ENCODE data around the gene FRMD1. TPM values are rescaled to one million over a fixed set of nuclear protein-coding genes. Genes with fewer than 3 reads are reported as not detected.
"Not testable (repeated sequence)": the region's sequence is repeated elsewhere in the genome, so short reads cannot be mapped to it uniquely, and the experiment has no call there.

The FRMD1 gene
- total RNA-seq, 1 donor from 2014 or later: 7.6 TPM

DNA sequence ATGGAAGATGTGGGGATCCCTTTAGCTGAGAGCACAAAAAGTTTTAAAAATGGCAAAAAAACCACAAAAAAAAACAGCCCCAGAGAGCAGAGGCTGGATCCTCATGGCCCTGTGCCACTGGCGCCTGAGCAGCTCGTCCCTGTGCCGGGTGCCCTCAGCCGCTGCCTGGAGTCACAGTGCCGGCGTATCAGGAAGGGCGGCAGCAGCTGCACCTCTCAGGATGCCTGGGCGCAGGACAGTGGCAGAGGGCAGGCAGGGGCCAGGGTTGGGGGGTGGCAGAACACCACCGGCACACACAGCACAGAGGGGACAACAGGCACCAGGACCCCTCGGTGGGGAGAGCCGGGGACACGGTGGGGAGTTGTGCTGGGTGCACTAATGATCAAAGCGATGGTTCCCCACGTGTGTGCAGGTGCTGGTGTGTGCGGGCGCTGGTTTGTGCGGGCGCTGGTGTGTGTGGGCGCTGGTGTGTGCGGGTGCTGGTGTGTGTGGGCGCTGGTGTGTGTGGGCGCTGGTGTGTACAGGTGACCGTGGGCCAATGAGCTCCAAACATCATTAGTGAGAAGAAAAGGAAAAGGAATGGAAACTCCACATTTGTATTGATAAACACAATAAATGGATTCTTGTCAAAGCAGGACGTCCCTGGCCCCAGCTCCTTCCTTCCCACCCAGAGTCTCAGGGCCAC, 1.5 kb upstream of the FRMD1 start:
- no peak for DNase-seq (ENCODE audit: low spot score)

DNA sequence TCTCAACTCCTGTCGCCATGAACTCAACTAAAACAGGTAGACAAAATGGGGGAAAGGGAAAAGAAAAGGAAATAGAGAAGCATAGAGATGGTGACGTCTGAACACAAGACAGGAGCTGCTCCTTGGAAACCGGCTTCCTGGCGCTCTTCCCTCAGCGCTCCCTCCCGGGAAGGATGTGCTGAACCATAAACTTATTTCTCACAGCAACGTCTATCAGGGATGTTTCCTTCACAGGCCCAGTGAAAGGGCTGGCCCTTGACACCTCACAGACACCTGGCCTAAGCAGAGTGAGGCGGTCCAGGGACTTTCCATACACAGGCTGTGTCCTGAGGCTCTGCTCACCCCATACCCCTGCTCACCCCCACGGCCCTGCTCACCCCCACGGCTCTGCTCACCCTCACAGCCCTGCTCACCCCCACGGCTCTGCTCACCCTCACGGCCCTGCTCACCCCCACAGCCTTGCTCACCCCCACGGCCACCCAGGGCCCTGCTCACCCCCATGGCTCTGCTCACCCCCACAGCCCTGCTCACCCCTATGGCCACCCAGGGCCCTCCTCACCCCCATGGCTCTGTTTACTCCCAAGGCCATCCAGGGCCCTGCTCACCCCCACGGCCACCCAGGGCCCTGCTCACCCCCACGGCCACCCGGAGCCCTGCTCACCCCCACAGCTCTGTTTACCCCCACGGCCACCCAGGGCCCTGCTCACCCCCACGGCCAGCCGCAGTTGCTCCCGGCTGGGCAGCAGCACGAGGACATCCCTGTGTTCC, 653 bp downstream of the FRMD1 start:
- DNase-seq (ENCODE audit: low spot score): no peak

DNA sequence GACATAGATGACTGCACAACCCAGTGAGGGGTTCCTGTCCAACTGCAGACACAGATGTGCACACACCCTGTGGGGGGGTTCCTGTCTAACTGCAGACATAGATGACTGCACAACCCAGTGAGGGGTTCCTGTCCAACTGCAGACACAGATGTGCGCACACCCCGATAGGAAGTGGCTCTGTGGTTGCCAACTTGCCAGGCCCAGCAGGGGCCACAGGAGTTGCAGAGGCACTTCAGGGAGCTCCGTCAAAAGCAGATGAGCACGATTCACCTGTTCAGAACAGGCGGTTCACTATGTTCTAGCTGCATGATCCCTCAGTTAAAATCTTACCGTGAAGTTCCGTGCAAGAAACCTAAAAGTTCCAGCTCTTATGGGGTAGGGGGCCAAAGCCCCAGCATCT, 1.6 kb downstream of the FRMD1 start:
- DNase-seq (ENCODE audit: low spot score): not testable (repeated sequence)

DNA sequence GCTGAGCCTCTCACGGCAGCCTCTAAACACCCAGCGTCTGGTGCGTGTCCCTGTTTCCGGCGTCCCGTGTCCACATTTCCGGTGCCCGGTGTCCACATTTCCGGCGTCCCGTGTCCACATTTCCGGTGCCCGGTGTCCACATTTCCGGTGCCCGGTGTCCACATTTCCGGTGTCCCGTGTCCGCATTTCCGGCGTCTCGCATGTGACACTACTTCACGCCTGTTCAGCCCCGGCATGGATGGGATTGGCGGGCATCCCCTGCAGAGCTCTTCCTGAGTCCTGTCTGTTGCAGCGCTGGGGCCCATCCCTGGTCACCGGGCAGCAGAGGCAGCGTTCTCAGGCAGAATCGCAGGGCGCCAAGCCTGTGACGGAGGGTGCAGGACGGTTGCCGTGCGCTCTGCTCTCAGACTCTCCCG, 3.2 kb downstream of the FRMD1 start:
- DNase-seq (ENCODE audit: low spot score): no peak

DNA sequence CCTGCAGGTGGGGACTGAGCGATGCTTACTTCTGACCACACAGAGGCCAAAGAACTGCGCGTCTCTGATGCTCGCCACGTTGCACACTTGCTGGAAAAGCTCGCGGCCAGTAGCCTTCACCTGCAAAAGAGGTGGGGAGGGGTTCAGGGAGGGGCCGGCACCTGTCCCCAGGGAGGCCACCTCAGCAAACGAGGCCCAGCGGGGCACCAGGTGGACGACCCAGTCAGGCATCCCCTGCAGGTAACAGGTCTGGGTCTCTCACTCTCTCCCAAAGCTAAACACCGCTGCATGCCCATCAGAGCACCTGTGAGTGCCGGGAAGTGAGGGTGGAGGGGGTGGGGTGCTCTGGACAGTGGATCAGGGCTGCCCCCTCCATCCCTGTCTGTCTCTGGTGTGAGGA, 3.8 kb downstream of the FRMD1 start:
- no peak for DNase-seq (ENCODE audit: low spot score)

DNA sequence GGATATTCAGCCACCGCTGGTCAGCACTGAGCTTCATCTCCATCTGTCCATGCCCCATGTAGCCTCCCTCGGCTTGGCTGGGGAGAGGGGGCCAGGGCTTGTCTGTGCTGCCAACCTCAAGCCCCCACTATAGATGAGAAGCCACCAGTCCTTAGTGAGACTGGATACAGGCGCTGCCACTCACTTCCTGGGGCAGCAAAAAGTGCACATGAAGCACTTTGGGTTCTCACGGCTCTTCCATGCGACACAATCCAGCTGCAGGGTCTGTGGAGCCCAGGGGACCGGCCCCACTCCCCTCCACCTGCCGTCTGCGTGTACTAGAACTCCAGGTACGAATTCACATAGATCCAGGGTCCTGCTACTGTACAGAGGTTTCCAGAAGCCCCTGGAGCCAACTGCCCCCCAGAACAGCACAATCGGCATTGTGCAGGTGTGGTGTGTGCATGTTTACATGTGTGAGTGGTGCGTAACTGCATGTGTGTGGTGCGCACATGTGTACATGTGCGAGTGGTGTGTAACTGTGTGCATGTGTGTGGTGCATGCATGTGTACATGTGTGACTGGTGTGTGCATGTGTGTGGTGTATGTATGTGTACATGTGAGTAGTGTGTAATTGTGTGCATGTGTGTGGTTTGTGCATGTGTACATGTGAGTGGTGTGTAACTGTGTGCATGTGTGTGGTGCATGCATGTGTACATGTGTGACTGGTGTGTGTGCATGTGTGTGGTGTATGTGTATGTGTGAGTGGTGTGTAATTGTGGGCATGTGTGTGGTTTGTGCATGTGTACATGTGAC, 4.9 kb downstream of the FRMD1 start:
- DNase-seq (ENCODE audit: low spot score): no peak

DNA sequence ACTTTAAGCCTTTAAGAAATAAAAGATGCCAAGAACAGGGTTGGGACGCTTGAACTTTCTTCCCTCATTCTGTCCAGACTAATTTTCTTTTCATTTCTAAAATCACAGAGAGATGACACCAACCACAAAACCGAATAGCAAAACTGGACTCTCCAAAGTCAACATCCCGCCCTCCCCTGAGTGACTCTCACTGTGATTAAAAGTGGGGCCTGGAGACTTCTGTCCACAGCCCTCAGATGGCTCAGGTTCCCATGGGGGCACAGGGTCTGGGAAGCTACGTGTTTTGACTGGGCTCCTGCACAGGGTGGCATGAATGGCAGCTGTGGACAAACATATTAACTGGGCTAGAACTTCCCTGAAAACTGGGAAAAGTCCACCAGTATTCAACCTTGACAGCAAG, 6.3 kb downstream of the FRMD1 start:
- no peak for DNase-seq (ENCODE audit: low spot score)

DNA sequence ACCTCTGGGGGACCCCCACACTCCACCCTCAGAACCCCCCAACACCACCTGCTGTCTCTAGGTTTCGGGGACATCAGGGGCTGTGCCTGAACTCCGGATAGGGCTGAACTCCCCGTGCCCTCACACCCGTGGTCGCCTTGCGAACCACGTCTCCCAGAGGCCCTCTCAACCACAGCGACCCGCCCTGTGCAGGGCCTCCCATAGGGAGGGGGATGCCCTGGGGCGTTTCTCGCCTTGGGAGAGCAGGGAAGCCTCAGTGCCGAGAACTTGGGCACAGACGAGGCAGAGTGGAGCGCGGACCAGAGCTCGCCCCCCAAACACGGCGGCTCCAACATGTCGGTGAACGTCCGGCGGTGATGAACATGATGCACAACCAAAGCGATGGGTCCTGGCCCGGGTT, 6.8 kb downstream of the FRMD1 start:
- DNase-seq (ENCODE audit: low spot score): no peak

DNA sequence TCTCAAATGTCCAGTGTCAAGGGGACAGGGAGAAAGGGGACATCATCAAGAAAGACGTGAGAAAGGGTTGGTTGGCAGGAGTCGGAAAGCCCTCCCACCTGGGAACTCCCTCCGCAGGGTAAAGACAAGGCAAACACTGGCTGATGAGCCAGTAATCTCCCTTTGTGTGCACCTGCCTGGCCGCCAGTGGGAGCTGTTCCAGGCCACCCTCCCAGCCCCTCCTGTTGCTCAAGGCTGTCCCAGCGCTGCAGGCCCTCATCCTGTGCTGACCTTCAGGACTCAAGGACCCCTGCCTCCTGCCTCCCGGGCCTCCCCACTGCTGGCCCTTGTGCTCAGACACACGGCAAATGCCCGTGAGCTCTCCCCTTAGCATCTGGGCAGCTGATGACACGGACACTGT, 7.4 kb downstream of the FRMD1 start:
- no peak for DNase-seq (ENCODE audit: low spot score)

DNA sequence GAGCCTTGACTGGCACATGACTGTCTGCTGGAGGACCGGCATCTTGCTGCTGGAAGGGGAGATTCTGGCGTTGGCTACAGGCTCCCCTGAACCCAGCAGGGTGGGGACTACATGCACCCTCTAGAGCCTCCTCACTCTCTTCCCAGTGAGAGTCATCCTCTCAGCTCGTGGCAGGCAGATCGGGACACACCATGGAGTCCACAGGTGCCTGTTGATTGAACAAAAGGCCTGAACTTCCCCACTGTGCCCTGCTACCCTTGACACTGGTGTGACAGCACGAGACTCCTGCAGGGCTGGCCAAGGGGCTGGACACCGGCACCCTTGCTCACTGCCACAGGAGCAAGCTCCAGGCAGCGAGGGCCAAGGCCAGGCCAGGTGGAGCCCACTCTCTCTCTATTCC, 8.2 kb downstream of the FRMD1 start:
- DNase-seq (ENCODE audit: low spot score): no peak

DNA sequence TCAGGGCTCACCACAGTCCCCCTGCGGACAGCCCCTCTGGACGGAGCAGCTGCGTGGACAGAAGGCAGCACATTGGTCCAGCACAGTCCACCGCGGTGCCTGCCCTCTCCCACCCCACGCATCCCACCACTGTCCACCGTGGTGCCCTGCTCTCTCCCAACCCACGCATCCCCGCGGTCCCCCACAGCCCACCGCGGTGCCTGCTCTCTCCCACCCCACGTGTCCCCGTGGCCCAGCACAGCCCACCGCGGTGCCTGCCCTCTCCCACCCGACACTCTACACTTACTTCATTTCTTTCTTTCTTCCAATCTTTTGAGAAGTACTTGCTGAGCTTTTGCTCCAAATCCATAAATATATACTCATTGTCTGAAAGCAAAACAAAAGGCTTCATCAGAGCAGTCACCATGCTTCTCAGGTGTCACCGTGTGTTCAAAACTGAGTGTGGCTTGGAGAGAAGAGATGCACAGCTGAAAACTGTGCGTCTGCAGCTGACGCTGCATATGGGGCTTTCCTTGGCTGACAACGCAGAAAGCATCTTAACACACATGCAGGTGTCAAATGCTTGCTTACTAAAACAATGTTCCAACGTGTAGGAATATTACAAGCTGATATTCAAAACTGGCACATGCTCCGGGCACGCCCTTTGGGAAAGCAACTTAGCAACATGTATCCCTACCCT, 11.8 kb downstream of the FRMD1 start:
- DNase-seq (ENCODE audit: low spot score): no peak

DNA sequence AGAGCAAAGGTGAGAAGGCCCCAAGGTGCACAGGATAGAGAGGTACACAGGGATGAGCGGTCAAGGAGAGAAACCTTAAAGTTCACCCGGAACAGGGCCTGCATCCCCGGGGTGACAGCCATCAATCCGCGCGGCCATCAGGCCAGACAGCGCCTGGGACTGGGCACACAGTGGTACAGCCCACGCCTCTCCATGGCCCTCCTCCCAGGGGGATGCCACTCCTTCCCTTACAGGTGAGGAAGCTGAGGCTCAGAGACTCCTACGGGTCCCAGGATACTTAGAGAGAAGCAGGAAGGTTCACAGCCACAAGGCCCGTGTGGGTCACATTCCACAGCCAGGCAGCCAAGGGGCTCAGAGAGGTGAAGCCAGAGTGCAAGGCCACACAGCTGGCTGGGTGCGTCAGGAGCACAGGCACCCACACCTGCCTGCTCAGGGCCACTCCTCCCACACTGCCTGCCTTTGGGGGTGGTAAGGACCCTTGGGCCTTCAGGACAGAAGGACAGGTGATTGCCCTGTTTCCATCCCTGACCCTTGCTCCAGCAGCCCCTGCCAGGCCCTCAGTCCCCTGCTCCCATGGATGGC, 14.7 kb downstream of the FRMD1 start:
- DNase-seq (ENCODE audit: low spot score): no peak

DNA sequence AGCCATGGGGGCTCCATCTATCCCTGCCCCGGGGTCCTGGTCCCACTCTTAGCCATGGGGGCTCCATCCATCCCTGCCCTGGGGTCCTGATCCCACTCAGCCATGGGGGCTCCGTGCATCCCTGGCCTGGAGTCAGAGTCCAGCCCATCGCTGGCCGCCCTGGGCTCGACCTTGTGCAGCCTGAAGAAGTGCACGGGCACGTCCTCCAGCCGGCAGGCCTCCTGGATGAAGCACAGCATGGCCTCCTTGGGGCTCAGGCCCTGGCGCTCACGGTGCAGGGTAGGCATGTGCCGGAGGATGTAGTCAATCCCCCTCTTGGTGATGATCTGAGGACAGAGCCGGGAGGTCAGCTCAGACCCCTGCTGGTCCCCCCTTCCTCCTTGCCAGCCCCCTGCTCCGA, 15.6 kb downstream of the FRMD1 start:
- no peak for DNase-seq (ENCODE audit: low spot score)

DNA sequence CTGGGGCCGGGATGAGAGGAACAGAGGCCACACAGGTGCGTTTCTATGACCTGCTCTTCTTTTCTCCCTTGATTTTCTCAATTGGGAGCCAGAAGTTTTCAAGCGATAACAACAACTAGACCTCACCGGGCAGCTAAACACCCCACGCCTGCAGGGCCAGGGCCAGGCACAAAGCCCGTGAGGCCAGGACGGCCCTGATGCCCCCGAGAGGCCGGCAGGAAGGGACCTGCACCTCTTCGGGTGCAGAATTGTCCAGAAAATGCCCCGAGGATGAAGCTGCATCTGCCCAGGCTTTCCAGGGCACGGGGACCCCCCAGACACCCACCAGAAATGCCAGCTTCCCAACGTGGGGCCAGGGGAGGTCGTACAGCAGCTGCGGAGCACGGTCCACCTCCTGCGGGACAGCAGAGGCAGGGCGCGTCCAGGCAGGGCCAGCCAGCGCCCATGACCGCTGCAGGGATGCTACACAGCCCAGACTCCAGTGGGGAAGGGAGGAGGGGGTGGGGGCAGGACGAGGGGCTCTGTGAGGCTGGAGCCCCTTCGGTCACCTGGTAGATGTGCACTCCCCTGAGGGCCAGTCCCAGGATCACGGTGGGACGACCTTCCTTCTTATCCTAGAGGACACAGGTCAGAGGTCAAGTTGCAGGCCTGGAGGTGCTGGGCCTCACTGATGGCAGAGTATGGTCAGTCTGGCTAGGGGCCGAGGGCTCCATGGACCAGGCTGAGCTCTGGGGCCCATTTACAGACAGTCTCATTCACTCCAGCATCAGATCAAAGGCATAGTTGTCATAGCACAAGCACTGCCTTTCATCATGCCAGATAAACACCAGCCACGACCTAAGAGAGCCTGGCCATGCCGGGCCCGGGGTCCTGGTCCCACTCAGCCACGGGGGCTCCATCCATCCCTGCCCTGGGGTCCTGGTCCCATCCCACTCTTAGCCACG, 16.4 kb downstream of the FRMD1 start:
- no peak for DNase-seq (ENCODE audit: low spot score)

DNA sequence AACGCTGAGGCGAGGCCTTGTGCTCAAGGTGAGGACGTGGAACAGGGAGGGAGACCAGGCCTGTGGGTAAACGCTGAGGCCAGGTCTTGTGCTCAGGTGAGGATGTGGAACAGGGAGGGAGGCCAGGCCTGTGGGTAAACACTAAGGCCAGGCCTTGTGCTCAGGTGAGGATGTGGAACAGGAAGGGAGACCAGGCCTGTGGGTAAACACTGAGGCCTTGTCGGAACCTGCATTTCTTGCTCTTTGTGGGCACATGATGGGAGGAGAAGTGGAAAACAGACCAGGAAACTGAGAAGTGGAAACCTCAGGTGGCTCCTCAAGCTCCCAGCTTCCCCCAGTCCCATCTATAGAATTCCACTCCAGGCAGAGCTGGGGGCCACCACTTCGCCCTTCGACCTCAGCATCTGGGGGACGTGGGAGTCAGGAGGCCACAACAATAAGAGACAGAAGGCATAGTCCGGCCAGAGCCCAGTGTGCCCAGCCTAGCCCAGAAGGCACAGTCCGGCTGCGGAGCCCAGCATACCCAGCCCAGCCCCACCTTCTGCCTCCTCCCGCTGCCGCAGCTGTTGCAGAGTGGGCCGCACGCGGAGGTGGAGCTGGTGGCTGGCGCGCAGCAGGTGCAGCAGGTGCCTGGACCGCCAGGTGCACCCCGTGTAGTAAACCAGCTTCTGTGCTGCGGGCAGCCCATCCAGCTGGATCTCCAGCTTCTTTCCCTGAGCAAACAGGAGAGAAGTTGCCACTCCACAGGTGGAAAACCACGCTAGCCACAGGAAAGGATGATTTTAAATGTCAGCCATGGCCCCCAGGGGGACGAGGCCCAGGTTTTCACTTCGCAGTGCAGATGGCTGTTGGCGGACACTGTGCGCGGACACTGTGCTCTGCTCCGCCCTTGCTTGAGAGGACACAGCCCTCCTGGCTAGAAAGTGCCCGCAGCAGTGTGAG, 17.5 kb downstream of the FRMD1 start:
- no peak for DNase-seq (ENCODE audit: low spot score)

DNA sequence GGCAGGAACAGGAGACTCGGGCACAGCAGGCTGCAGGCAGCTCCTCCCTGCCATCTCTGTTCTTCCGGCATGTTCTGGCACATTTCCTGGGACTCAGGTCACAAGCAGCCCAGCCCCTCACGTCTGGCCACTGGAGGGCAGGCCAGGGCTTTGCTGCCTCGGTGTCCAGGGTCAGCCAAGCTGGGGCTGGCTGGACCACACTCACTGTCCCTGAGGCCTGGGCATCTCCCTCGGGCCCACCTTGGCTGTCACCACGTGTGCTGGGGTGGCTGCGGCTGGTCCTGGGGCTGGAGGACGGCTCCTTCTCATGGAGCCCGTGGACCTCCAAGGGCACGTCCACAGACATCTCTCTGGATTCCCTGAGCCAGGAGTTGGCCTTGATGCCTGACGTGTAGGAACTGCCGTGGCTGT, 18.5 kb downstream of the FRMD1 start:
- no peak for DNase-seq (ENCODE audit: low spot score)

DNA sequence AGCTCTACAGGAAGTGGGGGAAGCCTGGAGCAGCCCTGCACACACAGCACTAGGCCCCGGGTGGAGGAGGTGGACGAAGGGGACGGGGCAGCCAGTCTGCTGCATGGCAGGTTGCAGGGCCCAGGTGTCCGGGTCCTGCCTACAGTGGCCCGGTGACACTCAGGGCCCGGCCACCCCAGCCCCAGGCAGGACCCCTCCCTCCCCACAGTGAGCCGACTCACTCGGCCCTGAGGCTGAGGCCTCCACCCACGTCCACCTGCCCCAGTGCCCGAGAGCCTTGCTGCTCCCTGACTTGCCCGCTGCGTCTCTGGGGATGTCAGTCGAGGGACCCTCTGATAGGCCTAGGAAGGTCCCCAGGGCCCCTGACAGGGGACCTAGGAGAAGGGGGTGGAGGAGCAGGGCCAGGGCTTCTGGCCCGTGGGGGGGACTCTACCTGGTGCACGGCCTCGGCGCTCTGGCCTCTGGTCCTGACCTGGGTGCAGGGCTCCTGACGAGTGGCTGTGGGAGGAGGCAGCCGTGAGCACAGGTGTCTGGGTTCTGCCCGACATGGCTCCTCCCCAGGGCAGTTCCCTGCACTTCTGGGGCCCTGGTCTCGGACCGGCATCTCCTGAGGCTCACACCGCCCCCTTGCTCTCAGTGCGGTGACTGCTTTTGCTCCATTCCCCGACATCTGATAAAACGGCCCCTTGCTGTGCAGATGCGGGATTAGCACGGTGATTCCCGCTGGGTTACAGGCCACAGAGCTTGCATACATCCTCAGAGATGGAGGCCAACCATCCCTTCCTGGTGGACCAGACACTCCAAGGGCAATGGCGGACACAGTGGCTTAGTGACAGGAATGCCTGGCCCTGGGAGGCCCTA, 20.1 kb downstream of the FRMD1 start:
- no peak for DNase-seq (ENCODE audit: low spot score)

DNA sequence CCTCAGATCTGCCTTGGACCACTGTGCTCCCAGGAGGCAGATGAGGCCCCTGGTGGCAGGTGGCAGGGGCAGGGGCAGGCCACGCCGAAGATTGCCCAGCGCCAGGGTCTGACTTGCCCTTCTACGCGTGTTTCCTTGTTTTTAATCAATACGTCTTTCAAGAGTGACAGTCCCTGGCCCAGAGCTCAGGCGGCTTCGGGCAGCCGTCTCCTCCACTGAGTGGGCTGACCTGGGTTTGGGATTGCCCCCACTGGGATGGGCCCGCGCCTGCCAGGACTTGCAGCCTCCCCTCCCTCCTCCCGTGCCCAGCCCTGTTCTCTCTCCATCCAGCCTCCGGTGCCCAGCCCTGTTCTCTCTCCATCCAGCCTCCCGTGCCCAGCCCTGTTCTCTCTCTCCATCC, 21.2 kb downstream of the FRMD1 start:
- no peak for DNase-seq (ENCODE audit: low spot score)
